Stomach (tissue), 4 donors: ENCODE data around the gene DHRSX.

Source experiments
- EP300 ChIP-seq: sonication (generic); formaldehyde crosslinking; IDR thresholded peaks from one replicate; pipeline ENCODE4 v1.6.1; 2017; ENCODE audit warnings: antibody characterized with exemption
- POLR2A ChIP-seq, 4 donors: fragments of 450-650 bp; IDR thresholded peaks; one replicate each; pipeline ENCODE4 v1.6.1; 2016; ENCODE audit warnings: antibody characterized with exemption in 4 of 4, control low read depth in 2 of 4, mild to moderate bottlenecking in 1 of 4, moderate library complexity in 1 of 4
- POLR2AphosphoS5 ChIP-seq, 3 donors: sonication (generic); formaldehyde crosslinking; IDR thresholded peaks; one replicate each; pipeline ENCODE4 v1.6.1; 2016; ENCODE audit warnings: antibody characterized with exemption in 3 of 3
- TF ChIP-seq, protein P1 (sequence below), 7 experiments: fragments of 450-650 bp in 4 of 7; fragments of 200-600 bp in 3 of 7; sonication (generic) in 3 of 7; IDR thresholded peaks; one replicate each; pipeline ENCODE4 v1.5.1; 2016 to 2019; ENCODE audit warnings: antibody characterized with exemption in 7 of 7, control low read depth in 2 of 7, mild to moderate bottlenecking in 1 of 7

DNA sequence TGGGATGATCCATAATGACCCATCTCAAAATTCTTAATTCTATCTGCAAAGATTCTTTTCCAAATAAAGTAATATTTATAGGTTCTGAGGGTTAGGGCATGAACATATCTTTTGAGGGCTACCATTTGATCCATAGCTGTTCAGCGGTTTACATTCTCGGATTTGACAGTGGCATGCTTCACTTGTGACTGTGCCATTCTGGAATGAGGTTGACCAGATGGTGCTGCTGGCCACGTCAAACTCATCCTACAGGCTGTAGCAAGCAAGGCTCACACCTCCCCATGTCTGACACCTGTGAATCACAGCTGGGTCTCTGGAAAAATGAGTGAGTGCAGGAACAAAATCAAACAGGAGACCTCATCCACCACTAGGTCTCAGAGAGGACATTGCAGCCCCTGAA lies 280.5 kb downstream of the DHRSX start:
- TF ChIP-seq, protein P1, sequence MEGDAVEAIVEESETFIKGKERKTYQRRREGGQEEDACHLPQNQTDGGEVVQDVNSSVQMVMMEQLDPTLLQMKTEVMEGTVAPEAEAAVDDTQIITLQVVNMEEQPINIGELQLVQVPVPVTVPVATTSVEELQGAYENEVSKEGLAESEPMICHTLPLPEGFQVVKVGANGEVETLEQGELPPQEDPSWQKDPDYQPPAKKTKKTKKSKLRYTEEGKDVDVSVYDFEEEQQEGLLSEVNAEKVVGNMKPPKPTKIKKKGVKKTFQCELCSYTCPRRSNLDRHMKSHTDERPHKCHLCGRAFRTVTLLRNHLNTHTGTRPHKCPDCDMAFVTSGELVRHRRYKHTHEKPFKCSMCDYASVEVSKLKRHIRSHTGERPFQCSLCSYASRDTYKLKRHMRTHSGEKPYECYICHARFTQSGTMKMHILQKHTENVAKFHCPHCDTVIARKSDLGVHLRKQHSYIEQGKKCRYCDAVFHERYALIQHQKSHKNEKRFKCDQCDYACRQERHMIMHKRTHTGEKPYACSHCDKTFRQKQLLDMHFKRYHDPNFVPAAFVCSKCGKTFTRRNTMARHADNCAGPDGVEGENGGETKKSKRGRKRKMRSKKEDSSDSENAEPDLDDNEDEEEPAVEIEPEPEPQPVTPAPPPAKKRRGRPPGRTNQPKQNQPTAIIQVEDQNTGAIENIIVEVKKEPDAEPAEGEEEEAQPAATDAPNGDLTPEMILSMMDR (IDR thresholded peaks at IDR 0.05) = no peak
- no peak for TF ChIP-seq POLR2A (IDR thresholded peaks at IDR 0.05)
- TF ChIP-seq POLR2AphosphoS5 (IDR thresholded peaks at IDR 0.05) = no peak
- TF ChIP-seq EP300 = no peak
